ENCODE data around the gene INTS7.
"Not testable (repeated sequence)": the region's sequence is repeated elsewhere in the genome, so short reads cannot be mapped to it uniquely, and the experiment has no call there.

INTS7 gene

DNA sequence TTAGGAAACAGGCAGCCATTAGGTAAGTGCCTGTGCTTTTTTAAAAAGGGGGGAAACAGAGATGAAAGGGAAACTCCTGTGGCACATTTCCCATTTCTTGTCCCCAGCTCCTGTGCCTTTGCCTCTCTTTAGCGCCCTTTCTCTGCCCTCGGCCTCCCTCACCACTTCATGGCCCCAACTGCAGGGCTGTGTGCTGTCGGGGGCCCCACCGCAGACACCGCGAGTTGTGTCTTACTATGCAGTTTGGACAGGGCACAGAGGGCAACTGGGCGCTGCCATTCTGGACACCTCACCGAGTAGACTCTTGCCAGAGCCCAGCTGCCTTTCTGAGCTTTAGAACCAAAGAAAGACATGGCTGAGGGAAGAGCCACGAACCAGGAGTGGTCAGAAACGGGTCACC lies 111.1 kb downstream of the INTS7 start:
- Histone ChIP-seq H3K27ac (no peak overlapping the region), H4K20me1 (no peaks in the 10 kb centered on the region), H3K4me3 (no peak overlapping the region), H3K4me2 (no peak overlapping the region), H3K4me1 (peaks cover 0 to 14% (median 3%) of the 10 kb centered on the region in 10 experiments; a peak in 9 of 20 replicates), H3K36me3 (no peaks in the 10 kb centered on the region), H3K27me3 (no peaks in the 10 kb centered on the region), H3K9ac (no peak overlapping the region), H3K9me3 (replicated peaks in 1 of 11) (no peaks in the 10 kb centered on the region)
- TF ChIP-seq Cebpa-rat (IDR thresholded peaks at IDR 0.05), result no peak

DNA sequence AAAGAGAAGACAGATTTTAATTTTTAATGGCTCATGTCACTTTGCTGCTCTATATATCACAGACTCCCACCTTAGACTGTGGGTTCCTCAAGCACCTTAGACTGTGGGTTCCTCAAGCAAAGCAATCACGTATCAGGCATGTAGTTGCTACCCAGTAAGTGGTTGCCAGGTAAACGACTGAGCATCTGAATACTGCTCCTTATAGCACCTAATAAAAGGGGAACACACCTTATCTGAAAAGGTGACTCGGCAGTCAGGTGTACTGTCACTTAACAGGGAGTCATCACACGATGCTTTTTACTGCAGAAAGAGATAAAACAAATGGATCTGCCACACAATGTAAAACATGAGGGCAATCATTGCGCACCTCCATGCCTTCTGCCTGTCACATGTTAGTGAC lies 112.3 kb downstream of the INTS7 start:
- Histone ChIP-seq H4K20me1 (no peaks in the 10 kb centered on the region), H3K4me1 (peaks cover 0 to 8% (median 0%) of the 10 kb centered on the region in 10 experiments; a peak in 5 of 20 replicates), H3K4me2 (no peak overlapping the region), H3K27me3 (no peaks in the 10 kb centered on the region), H3K9me3 (replicated peaks in 1 of 11) (no peaks in the 10 kb centered on the region), H3K27ac (no peak overlapping the region), H3K4me3 (no peak overlapping the region), H3K9ac (no peak overlapping the region), H3K36me3 (no peaks in the 10 kb centered on the region)
- TF ChIP-seq Cebpa-rat (IDR thresholded peaks at IDR 0.05), result no peak

- Histone ChIP-seq H3K4me1 (peaks cover 0 to 15% (median 0%) of the 10 kb centered on the region in 10 experiments; a peak in 5 of 20 replicates), H3K27me3 (no peaks in the 10 kb centered on the region), H3K4me2 (no peak overlapping the region), H3K9ac (no peak overlapping the region), H3K4me3 (no peak overlapping the region), H3K36me3 (no peaks in the 10 kb centered on the region), H3K27ac (no peak overlapping the region), H4K20me1 (no peaks in the 10 kb centered on the region), H3K9me3 (replicated peaks in 1 of 11) (no peaks in the 10 kb centered on the region)
- no peak for TF ChIP-seq Cebpa-rat (IDR thresholded peaks at IDR 0.05)
Observed at GRCh38 chr1:211921579-211922095, 113.7 kb downstream of the INTS7 start.

DNA sequence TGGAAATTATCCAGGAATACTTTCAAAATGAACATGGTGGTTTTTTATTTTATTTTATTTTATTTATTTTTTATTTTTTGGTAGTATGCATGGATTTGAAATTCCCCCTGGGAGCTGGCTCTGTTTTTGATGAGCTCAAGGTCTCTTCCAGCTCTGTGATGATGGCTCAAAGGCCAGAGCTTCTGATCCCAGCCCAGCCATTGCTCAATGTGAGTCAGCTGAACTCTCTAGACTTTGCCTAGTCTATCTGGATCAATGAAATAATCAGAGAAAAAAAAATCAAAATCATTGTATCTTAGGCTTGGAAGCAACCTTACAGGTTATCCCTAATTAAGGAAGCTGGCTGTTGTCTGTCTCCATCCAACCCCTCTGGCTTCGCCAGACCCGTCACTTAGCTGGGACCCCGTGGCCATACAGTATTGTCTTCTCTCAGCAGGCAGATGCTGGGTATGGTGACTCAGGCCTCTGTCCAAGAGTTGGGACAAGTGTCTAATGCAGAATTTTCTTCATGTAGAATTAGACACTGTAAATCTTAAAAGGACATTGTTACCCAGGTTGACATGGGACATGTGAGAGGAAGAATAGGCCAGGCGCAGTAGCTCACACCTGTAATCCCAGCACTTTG lies 114.6 kb downstream of the INTS7 start:
- H3K27me3 ChIP-seq, result no peaks in the 10 kb centered on the region
- H3K4me2 ChIP-seq, result no peak overlapping the region
- H3K9ac ChIP-seq, result no peak overlapping the region
- H4K20me1 ChIP-seq, result no peaks in the 10 kb centered on the region
- H3K9me3 ChIP-seq (replicated peaks in 1 of 11), result no peaks in the 10 kb centered on the region
- peaks cover 0 to 24% (median 0%) of the 10 kb centered on the region in 10 experiments; a peak in 5 of 20 replicates for H3K4me1 ChIP-seq
- H3K27ac ChIP-seq, result no peak overlapping the region
- no peak overlapping the region for H3K4me3 ChIP-seq
- no peaks in the 10 kb centered on the region for H3K36me3 ChIP-seq
- no peak for TF ChIP-seq Cebpa-rat (IDR thresholded peaks at IDR 0.05)

GRCh38 chr1:211920141-211920572 lies 115.2 kb downstream of the INTS7 start:
- H3K4me3 ChIP-seq, result no peak overlapping the region
- H3K4me2 ChIP-seq, result no peak overlapping the region
- no peak overlapping the region for H3K27ac ChIP-seq
- H3K36me3 ChIP-seq, result no peaks in the 10 kb centered on the region
- H4K20me1 ChIP-seq, result no peaks in the 10 kb centered on the region
- H3K9me3 ChIP-seq (replicated peaks in 1 of 11), result no peaks in the 10 kb centered on the region
- H3K4me1 ChIP-seq, result peaks cover 0 to 30% (median 0%) of the 10 kb centered on the region in 10 experiments; a peak in 5 of 20 replicates
- H3K27me3 ChIP-seq, result no peaks in the 10 kb centered on the region
- no peak overlapping the region for H3K9ac ChIP-seq
- no peak for TF ChIP-seq Cebpa-rat (IDR thresholded peaks at IDR 0.05)

DNA sequence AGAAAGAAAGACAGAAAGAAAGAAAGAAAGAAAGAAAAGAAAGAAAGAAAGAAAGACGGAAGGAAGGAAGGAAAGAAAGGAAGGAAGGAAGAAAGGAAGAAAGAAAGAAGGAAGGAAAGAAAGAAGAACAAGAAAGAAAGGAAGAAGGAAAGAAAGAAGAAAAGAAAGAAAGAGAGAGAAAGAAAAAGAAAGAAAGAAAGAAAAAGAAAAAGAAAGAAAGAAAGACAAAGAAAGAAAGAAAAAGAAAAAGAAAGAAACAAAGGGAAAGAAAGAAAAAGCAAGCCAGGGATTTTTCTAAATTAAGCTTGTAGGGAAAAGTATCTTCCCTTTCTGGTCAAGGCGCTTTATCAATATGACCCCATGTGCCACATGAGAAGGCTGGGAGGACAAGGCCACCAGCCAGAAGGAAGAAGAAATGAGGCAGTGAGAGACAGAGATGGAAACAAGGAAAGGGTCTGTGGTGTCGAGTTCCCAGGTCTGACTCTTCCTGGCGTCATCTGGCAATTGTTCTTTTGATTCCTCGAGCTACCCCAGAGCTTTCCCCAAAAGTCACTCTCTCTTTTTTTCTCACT lies 116.4 kb downstream of the INTS7 start:
- Histone ChIP-seq H3K9me3 (replicated peaks in 1 of 11) (no peaks in the 10 kb centered on the region), H4K20me1 (no peaks in the 10 kb centered on the region), H3K27ac (no peak overlapping the region), H3K27me3 (no peaks in the 10 kb centered on the region), H3K4me2 (no peak overlapping the region; a peak in 1 of 22 replicates), H3K36me3 (no peaks in the 10 kb centered on the region), H3K4me1 (peaks cover 0 to 30% (median 0%) of the 10 kb centered on the region in 10 experiments; a peak in 5 of 20 replicates), H3K4me3 (no peak overlapping the region), H3K9ac (no peak overlapping the region)
- TF ChIP-seq Cebpa-rat (IDR thresholded peaks at IDR 0.05), result no peak

DNA sequence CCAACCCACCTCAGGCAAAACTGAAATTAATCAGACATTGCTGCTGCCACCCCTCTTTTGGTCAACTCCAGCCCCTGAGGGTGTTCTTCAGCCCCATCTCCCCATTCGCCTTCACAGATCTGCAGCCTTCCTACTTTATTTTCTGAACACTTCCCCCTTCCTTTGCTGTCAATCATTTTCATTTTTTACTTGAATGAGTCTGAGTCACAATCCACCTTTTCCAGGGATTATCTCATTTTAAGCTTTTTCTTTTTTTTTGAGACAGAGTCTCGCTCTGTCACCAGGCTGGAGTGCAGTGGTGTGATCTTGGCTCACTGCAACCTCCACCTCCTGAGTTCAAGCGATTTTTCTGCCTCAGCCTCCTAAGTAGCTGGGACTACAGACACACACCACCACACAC lies 118.9 kb downstream of the INTS7 start:
- H3K4me3 ChIP-seq; H4K20me1 ChIP-seq; H3K9ac ChIP-seq; H3K27ac ChIP-seq; H3K27me3 ChIP-seq; H3K36me3 ChIP-seq; H3K9me3 ChIP-seq (replicated peaks in 1 of 11): not testable (repeated sequence)
- peak overlapping the region in 2 of 11 experiments; percentile 50 to 52; a peak in 4 of 22 replicates for H3K4me2 ChIP-seq
- H3K4me1 ChIP-seq, result peaks cover 8 to 40% (median 10%) of the 10 kb centered on the region in 10 experiments

DNA sequence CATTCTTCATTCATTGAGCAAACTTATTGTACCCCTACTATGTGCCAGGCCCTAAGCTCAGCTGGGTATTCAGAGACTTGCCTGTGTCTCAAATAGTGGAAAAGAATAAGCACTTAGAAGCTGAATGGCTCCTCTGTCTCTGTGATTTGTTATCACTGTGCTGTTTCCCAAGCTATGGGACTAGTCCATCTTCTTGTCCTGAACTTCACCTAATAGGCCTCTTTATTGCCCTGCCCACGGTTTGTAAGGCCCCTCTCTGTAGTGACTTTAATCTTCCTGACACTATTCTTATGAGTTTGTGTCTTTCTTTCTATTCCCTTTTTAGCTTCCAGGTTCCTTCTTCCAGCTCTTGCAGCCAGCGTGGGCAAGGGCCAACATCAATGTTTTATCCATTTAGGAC lies 119.4 kb downstream of the INTS7 start:
- no peaks in the 10 kb centered on the region for H4K20me1 ChIP-seq
- peaks cover 8 to 45% (median 12%) of the 10 kb centered on the region in 10 experiments for H3K4me1 ChIP-seq
- H3K36me3 ChIP-seq, result no peaks in the 10 kb centered on the region
- H3K4me2 ChIP-seq, result peak overlapping the region in 2 of 11 experiments; percentile 50 to 52; a peak in 4 of 22 replicates
- no peaks in the 10 kb centered on the region for H3K9me3 ChIP-seq (replicated peaks in 1 of 11)
- no peak overlapping the region for H3K27ac ChIP-seq
- no peaks in the 10 kb centered on the region for H3K27me3 ChIP-seq
- H3K9ac ChIP-seq, result no peak overlapping the region
- H3K4me3 ChIP-seq, result no peak overlapping the region
- TF ChIP-seq Cebpa-rat (IDR thresholded peaks at IDR 0.05), result no peak

- peaks cover 8 to 68% (median 13%) of the 10 kb centered on the region in 10 experiments for H3K4me1 ChIP-seq
Observed at GRCh38 chr1:211912844-211913432, 122.4 kb downstream of the INTS7 start.

More at GRCh38 chr1:211912844-211913432, 122.4 kb downstream of the INTS7 start:
- TF ChIP-seq Cebpa-rat (IDR thresholded peaks at IDR 0.05), result no peak
- Histone ChIP-seq H3K36me3 (no peaks in the 10 kb centered on the region), H4K20me1 (no peaks in the 10 kb centered on the region), H3K27me3 (no peaks in the 10 kb centered on the region), H3K4me2 (no peak overlapping the region), H3K9me3 (replicated peaks in 1 of 11) (no peaks in the 10 kb centered on the region), H3K27ac (no peak overlapping the region), H3K4me3 (no peak overlapping the region), H3K9ac (no peak overlapping the region)
